Measurements from ENCODE around the gene COL11A1.
"Not testable (repeated sequence)": the region's sequence is repeated elsewhere in the genome, so short reads cannot be mapped to it uniquely, and the experiment has no call there.

Gene COL11A1

GRCh38 chr1:102933362-102933761 is 175.0 kb downstream of the COL11A1 start:
- not testable (repeated sequence) for FAIRE-seq

GRCh38 chr1:102919659-102920058 is 188.7 kb downstream of the COL11A1 start:
- no peak for DNase-seq (ENCODE audit: insufficient read length, low spot score)
- no peak for FAIRE-seq

More at GRCh38 chr1:102933362-102933761, 175.0 kb downstream of the COL11A1 start:
- not testable (repeated sequence) for DNase-seq (ENCODE audit: insufficient read length, low spot score)

DNA sequence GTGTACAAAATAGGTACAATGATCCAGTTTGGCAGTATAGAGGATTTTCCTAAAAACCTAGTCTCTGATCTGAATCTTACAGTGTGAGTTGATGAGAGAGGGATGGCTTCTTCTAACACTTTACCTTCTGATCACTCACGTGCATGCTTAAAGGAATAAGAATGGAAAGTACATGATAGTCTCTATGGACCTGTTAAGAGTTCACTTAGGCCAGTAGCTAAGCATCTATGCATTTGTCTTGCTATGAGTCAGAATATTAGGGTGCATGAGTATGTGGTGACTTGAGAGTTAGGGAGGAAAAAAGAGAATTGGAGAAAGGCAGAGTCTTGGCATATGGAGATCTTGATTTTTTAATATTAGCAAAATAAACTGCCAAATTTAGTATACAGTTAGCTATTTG is 206.3 kb downstream of the COL11A1 start:
- no peak for DNase-seq (ENCODE audit: insufficient read length, low spot score)

DNA sequence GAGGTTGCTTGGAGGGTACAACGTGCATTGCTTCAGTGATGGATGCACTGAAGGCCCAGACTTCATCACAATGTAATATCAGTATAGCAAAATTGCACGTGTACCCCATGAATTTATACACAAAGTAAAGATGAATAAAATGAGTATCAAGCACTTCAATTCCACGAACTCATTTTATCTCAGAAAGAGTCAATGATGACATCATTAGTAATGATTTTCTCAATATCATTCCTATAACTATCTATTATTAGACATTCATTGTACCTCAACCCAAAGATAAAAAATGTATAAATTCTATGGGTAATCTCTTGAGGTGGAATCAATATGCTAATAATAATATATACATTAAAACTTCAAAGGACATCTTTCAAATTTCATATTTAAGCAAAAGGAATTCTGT is 208.4 kb downstream of the COL11A1 start:
- FAIRE-seq (no peak), DNase-seq (ENCODE audit: insufficient read length, low spot score) (no peak)

More for the DNA sequence above, 206.3 kb downstream of the COL11A1 start:
- FAIRE-seq, result no peak

DNA sequence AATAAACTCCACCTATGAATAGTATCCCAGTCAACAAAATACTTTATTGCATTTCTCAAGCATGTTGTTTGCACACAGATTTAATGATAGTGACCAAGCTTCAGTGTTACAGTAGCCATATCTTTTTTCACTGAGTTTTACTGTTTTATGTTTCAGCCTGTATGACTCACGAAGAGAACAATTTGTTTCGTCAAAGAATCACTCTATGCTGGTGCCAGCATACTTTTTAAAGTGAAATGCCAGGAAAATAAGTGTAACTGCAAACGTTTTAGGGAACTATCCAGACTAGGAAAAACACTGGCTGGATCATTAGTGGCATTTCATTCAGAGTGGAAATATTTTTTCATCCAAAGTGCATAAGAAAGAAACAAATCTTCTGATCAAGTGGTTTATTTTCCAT is 210.8 kb downstream of the COL11A1 start:
- DNase-seq (ENCODE audit: insufficient read length, low spot score), result no peak
- FAIRE-seq, result no peak

DNA sequence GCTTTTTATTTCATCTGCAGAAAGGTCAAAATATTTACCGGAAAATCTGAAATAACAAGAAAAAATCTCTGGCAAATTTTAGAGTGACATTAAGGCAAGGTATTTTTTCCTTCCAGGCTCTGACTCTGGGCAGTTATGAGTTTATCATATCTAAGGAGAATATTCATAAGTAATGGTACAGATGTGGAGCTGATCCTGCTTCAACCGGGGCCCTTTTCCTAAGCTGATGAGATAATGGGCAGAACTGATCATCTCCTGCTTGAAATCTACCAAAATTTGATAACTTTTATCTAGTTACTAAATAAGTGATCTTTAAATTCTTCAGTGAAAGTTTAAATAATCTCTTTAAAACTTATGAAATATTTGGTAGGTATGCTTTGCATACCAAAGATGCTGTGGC is 211.6 kb downstream of the COL11A1 start:
- FAIRE-seq (no peak), DNase-seq (ENCODE audit: insufficient read length, low spot score) (no peak)

GRCh38 chr1:102896286-102896685 is 212.0 kb downstream of the COL11A1 start:
- DNase-seq (ENCODE audit: insufficient read length, low spot score) (no peak), FAIRE-seq (no peak)

- no peak for DNase-seq (ENCODE audit: insufficient read length, low spot score)
- no peak for FAIRE-seq
Measured at GRCh38 chr1:102891868-102892625, 216.3 kb downstream of the COL11A1 start.

- DNase-seq (ENCODE audit: insufficient read length, low spot score) (no peak), FAIRE-seq (no peak)
Measured at GRCh38 chr1:102886638-102887037, 221.7 kb downstream of the COL11A1 start.

GRCh38 chr1:102884238-102884637 is 224.1 kb downstream of the COL11A1 start:
- FAIRE-seq, result no peak

DNA sequence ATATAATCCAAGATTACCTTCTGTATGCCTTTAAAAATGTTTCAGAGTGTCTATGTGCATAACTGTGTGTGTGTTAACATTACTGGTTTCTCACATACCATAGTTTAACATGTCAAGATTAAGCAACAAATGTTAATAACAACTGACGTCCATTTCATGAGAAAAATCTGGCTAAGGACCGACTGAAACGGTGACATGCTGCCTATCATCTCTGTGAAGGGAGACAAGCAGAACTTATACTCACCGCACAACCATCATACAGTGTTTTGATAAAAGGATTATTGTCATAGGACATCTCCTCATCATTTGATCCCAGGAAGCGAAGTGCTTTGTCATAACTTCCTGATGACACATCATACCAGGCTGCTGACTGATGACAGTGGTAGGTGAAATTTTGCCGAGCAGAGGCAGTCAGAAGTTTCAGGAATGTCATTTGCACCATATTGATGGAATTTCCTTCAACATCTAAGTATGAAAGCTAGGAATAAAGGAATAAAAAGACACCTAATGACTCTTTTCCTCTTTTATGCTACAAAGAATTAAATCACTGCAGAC is 228.8 kb downstream of the COL11A1 start:
- FAIRE-seq (no peak), DNase-seq (ENCODE audit: insufficient read length, low spot score) (no peak)

More at GRCh38 chr1:102884238-102884637, 224.1 kb downstream of the COL11A1 start:
- no peak for DNase-seq (ENCODE audit: insufficient read length, low spot score)

- DNase-seq (ENCODE audit: insufficient read length, low spot score), result no peak
- no peak for FAIRE-seq
Measured at GRCh38 chr1:102875756-102876155, 232.6 kb downstream of the COL11A1 start.

GRCh38 chr1:102872526-102872925 is 235.8 kb downstream of the COL11A1 start:
- no peak for DNase-seq (ENCODE audit: insufficient read length, low spot score)
- FAIRE-seq, result no peak

DNA sequence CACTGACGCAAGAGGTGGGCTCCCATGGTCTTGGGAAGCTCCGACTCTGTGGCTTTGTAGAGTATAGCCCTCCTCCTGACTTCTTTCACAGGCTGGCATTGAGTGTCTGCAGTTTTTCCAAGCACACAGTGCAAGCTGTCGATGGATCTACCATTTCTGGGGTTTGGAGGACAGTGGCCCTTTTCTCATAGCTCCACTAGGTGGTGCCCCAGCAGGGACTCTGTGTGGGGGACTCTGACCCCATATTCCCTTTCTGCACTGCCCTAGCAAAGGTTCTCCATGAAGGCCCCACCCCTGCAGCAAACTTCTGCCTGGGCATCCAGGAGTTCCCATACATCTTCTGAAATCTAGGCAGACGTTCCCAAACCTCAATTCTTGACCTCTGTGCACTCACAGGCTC is 236.2 kb downstream of the COL11A1 start:
- no peak for FAIRE-seq
- no peak for DNase-seq (ENCODE audit: insufficient read length, low spot score)

DNA sequence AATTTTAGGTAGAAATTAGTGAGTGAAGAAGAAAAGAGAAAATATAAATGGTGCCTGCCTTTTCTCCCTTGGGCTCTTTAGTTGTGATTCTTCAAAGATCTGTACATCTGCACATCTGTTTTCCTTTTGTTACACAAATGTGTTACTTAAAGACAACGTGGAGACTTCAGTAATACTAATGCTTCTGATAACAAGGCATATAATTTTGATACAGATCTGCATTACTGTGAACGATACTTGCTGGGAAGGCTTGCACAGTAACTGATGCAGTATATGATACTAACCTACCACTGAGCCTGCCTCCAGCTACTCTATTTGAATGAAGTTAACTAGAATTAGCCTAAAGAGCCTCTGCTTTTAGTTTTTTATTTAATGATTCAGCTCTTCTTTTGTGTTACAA is 244.6 kb downstream of the COL11A1 start:
- FAIRE-seq (no peak), DNase-seq (ENCODE audit: insufficient read length, low spot score) (no peak)

GRCh38 chr1:102861247-102861646 is 247.1 kb downstream of the COL11A1 start:
- DNase-seq (ENCODE audit: insufficient read length, low spot score) (no peak), FAIRE-seq (no peak)

DNA sequence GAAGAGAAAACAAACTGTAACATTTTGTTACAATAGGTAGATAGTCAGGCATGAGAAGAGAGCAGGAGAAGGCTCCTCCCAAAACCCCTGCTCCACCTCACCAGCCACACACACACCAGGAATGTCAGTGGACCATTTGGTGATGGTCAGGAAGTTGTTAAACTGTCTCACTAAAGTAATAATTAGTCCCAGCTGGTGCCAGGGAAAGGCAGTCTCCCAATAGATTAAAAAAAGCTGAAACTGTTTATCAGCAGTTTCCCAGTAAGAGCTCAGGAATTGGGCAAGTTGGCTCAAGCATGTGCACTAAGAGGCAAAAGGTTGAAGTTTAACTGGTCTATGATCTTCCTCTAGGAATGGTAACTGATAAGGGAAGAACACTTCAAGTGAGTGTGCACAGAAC is 249.6 kb downstream of the COL11A1 start:
- FAIRE-seq, result no peak
- DNase-seq (ENCODE audit: insufficient read length, low spot score), result no peak

- no peak for DNase-seq (ENCODE audit: insufficient read length, low spot score)
- FAIRE-seq, result no peak
Measured at GRCh38 chr1:102857251-102857650, 251.1 kb downstream of the COL11A1 start.

DNA sequence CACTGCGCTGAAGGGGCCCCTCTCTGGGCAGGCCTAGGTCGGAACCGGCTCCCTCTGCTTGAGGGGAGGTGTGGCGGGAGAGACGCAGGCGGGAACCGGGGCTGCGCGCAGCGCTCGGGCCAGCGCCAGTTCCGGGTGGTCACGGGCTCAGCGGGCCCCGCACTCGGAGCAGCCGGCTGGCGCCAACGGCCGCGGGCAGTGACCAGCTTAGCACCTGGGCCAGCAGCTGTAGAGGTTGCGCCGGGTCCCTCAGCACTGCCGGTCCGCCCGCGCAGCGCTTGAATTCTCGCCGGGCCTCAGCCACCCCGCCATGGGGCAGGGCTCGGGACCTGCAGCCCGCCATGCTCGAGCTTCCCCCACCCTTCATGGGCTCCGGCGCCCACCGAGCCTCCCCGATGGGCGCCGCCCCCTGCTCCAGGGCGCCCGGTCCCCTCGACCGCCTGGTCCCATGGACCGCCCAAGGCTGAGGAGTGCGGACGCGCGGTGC is 254.6 kb downstream of the COL11A1 start:
- FAIRE-seq, result no peak
- DNase-seq (ENCODE audit: insufficient read length, low spot score), result no peak

DNA sequence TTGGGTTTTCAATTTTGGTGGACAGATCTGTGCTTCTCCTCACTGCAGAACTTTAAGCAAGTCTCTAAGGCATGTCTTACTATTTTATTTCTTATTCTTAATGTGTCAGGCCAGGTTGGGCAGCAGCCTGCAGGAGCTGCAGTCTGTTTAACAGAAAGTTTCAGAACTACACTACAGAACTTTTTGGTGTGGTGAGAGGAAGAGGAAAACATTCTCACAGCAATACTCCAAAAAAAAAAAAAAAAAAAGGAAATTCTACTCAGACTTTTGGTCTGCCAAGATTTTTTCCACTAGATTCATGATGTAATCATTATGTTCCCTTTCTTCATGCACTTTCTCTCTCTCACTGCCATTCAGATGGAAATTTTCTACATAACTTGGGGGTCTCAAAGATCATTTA is 255.2 kb downstream of the COL11A1 start:
- DNase-seq (ENCODE audit: insufficient read length, low spot score) (no peak), FAIRE-seq (no peak)

GRCh38 chr1:102852613-102853012 is 255.7 kb downstream of the COL11A1 start:
- FAIRE-seq (no peak), DNase-seq (ENCODE audit: insufficient read length, low spot score) (no peak)

- no peak for DNase-seq (ENCODE audit: insufficient read length, low spot score)
- no peak for FAIRE-seq
Measured at GRCh38 chr1:102851616-102852015, 256.7 kb downstream of the COL11A1 start.

Measured in GM19239 (cell line).